ENCODE measurements around the gene BRAF.
"Not testable (repeated sequence)": the region's sequence is repeated elsewhere in the genome, so short reads cannot be mapped to it uniquely, and the experiment has no call there.

BRAF gene

DNA sequence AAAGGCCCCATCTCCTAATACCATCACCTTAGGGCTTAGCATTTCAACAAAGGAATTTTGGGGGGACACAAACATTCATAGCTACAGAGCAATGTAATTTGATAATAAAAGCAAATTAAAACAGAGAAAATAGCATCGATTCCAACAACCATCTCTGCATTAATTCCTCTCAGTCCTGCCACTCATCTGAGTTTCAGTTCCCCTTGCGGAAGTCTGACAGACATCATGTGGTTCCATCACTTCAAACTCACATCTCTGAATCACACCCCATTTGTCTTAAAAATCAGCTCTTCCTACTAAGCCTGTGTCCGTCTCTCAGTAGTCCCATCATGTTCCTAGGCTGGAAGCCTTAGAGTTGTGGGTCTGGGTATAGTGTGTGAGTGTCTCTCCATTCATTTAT is 248.4 kb downstream of the BRAF start:
- no peak for DNase-seq

DNA sequence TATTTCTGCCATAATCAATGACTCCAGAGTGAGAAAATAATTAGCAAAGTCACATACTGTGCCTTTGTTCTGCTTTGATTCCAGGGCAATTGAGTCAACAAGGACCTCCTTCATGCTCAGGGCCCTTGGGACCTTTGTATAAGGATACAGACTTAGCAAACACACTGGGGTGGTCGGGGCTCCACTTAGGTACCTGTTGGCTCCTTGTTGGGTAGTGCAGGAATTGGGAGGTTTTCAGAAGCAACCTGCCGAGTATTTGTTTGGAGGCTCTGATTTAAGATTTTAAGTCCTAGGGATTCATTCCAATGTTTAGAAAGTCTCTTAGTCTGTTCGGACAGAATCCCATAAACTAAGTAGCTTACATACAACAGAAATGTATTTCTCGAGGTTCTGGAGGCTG is 249.0 kb downstream of the BRAF start:
- no peak for DNase-seq

DNA sequence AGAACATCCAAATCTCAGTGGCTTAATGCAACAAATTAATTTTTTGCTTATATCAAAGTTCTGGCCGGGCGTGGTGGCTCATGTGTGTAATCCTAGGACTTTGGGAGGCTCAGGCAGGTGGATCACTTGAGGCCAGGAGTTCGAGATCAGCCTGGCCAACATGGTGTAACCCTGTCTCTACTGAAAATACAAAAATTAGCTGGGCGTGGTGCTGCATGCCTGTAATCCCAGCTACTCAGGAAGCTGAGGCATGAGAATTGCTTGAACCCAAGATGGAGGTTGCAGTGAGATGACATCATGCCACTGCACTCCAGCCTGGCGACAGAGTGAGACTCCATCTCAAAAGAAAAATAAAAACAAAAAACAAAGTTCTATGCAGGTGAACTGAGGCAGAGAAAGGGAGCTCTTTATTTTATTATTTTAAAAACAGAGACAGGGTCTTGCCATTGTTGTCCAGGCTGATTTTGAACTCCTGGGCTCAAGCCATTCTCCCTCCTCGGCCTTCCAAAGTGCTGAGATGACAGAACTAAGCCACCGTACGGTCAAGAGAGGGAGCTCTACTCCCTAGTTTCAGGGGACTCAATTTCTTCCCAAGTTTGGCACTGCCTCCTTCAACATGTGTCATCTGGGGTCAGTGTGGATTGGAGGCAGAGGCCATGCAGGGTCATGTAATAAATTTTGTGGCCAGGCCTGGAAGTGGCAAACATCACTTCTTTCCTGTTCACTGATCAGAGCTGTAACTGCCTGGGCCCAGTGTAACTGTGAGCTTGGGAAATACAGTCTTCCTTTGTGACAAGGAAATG is 249.6 kb downstream of the BRAF start:
- peak; percentile 18 for DNase-seq

DNA sequence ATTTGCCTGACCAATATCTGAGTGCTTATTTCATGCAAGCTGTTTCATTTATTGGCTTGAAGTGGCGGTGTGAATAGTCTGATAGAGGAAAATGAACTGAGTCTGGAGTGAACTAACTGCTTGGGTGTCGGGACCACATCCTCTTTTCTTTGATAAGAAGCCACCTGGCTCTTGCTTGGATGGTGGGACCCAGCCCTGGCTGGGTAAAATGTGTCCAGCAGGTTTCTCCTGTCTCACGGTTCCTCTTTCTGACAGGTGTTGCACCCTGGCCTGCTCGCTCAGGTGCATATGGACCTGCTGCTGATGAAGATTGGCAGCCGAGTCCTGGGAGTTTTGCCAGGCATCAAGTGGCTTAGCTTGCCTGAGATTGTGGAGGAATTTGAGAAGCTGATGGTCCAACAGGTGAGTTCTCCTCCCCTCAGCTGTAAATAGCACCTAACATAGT is 250.4 kb downstream of the BRAF start:
- DNase-seq = peak; percentile 65

DNA sequence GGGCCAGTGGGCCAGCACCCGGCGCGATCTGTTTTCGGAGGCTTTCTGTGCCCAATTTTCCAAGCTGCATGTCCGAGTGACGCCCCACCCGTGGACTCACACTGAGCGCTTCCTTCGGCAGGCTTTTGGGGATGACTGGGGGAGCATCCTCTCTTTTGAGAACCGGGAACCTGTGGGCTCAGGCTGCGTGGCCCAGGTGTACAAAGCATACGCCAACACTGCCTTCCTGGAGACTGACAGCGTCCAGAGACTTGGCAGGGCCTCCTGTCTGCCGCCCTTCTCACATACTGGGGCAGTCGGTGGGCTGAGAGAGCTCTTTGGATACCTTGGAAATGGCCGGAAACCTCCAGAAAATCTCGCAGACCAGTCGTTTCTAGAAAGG is 251.0 kb downstream of the BRAF start:
- DNase-seq = peak; percentile 65

DNA sequence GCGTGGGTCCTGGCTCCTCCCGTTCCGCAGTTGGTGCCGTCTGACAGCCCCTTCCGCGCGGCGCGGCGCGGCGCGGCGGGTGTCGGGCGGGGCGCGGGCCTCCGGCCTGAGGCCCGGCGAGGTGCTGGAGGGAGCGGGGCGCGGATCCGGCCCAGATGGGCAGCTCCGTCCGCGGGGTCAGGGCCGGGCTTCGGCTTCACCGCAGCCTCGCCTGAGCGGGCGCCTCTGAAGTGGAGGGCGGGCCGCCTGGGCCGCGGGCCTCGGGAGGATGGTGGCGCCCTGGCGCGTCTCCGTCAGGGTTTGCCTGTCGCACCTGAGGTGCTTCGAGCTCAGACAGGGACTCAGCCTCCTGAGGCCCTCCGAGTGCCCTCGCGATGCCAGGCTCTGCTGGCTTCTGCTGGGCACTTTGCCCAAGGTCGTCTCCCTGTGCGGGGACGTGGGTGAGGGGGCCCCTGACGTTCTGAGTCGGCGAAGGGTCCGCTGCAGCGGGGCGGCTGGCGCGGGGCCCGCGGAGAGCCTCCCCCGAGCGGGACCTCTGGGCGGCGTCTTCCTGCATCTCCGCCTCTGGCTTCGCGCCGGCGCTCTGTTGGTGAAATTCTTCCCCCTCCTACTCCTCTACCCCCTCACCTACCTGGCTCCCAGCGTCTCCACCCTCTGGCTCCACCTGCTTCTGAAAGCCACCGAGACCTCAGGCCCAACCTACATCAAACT is 251.5 kb downstream of the BRAF start:
- peak; percentile 87 for DNase-seq

DNA sequence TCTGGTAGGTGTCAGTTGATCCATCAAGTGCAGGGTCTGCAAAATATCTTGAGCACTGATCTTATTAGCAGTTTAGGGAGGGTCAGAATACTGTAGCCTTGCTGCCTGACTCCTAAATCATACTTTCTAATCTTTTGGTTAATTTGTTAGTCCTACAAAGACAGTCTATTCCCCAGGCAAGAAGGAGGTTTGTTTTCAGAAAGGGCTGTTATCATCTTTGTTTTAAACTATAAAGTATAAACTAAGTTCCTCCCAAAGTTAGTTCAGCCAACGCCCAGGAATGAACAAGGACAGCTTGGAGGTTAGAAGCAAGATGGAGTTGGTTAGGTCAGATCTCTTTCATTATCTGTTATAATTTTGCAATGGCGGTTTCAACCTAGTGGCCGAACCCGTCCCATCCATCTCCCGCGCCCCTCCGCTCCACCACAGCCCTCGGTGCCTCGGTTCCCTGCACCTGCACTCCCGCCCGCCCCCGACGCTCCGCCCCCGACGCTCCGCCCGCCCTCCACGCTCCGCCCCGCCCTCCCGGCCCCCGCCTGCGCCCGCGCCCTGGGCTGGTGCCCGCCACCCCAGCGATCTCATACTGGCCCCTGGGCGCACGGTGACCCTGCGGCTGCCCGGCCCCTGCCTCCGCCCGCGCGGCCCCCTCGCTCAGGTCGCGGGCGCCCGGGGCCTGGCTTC is 252.2 kb downstream of the BRAF start, which contains the start of gene ADCK2:
TSS of gene ADCK2 (plus strand) at position 564 of the 681 bp plus-strand sequence. CDS start 386 bp downstream, outside the sequence.
- peak; percentile 42 for DNase-seq

DNA sequence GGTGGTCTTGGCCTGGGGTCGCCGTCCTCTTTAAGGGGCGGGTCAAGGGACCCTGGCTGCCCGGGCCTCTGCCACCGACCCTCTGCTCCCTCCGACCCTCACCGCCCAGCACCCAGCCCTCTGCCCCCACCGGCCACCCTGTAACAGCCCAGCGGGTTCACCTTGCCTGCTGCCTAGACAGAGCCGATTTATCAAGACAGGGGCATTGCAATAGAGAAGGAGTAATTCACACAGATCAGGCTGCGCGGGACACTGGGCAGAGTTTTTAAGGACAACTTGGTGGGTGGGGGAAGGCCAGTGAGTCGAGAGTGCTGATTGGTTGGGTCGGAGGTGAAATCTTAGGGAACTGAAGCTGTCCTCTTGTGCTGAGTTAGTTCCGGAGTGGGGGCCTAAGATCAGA is 252.8 kb downstream of the BRAF start:
- no peak for DNase-seq

DNA sequence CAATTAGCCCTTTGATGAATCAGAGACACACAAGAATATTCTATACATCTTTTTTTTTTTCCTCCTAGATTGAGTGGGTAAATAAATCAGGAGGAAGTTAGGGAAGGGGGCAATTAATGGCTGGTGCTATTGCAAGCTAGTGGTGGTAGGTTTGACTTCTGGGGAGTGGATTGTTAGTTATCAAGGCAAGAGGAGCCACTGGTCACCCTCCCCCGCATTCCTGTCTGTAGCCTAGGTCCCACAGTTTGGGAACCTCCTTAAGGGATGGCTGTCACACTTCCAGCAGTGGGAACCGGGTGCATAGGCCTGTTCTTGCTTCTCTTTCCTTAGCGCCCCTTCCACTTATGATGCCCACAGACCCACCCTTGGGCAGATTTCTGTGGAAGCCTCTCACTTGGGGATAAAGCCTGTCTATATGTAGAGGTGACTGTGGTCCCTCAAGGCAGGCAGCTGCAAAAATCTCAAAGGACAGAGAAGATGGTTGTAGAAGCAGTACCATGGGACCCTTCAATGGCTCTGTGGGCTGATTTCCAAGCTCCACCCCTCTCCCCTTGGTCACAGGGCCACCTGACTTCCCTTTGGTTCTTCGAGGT is 254.3 kb downstream of the BRAF start:
- no peak for DNase-seq

DNA sequence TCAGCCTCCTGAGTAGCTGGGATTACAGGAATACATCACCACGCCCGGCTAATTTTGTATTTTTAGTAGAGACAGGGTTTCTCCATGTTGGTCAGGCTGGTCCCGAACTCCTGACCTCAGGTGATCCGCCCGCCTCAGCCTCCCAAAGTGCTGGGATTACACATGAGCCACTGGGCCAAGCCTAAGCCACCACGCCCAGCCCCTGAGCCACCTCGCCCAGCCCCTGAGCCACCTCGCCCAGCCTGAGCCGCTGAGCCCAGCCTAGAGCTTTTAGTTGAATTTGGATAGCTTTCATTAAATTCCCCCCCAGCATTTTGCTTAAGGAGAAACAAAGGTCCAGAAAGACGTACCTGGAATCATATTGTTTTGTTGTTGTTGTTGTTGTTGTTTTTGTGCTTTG is 254.9 kb downstream of the BRAF start:
- DNase-seq = not testable (repeated sequence)

DNA sequence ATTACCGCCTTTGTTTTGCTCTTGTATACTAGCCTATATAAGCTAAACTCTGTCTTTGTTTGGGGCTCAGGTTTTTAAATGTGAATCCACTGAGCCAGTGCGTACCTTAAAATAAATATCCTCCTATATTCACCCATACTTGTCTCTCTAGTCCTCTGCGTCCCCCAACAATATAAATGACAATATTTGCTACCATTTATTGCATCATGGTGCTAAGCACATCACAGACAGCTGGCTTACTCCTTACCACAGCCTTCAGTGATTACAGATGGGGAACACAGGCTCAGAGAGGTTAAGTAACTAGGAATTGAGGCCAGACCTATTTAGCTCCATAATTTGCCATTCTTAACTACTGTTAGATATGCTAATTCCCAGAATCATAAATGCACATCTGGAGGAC is 255.4 kb downstream of the BRAF start:
- DNase-seq = no peak
